Mononuclear cell (primary cell): Measurements from ENCODE around the gene RNPEPL1. TPM values are rescaled to one million over a fixed set of nuclear protein-coding genes. Genes with fewer than 3 reads are reported as not detected.

ENCODE experiments used
- H3K27me3 ChIP-seq: 2 replicates; pipeline ENCODE4 v1.6.0; 2011; ENCODE audit warnings: low read length, control low read depth; ENCODE audit not compliant: insufficient read depth
- H3K4me1 ChIP-seq: 2 replicates; pipeline ENCODE4 v1.5.1; 2011; ENCODE audit warnings: mild to moderate bottlenecking, low read length, control low read depth; ENCODE audit not compliant: insufficient read depth
- H3K4me3 ChIP-seq: 2 replicates; pipeline ENCODE4 v1.5.1; 2011; ENCODE audit warnings: mild to moderate bottlenecking, low read length, moderate library complexity
- H3K9me3 ChIP-seq: 2 replicates; pipeline ENCODE4 v1.5.1; 2011; ENCODE audit warnings: low read depth, mild to moderate bottlenecking, control low read depth, low read length
- total RNA-seq: library from RNA; depleted of rRNA; stranded (reverse); fragments of >200 nt; gene quantifications from one replicate; pipeline ENCODE4 v1.2.3, GENCODE V29; 2012

Gene RNPEPL1
- total RNA-seq, 1 donor = 41.1 TPM

GRCh38 chr2:240576436-240577205 is 8.3 kb downstream of the RNPEPL1 start:
- H3K4me1 ChIP-seq = peaks cover 35% of the 10 kb centered on the region
- no peaks in the 10 kb centered on the region for H3K9me3 ChIP-seq
- H3K4me3 ChIP-seq = no peak overlapping the region
- H3K27me3 ChIP-seq = no peaks in the 10 kb centered on the region

- H3K4me1 ChIP-seq = peaks cover 32% of the 10 kb centered on the region
- no peak overlapping the region for H3K4me3 ChIP-seq
- H3K9me3 ChIP-seq = no peaks in the 10 kb centered on the region
- no peaks in the 10 kb centered on the region for H3K27me3 ChIP-seq
These were observed 9.2 kb downstream of the RNPEPL1 start for GRCh38 chr2:240577281-240578109.

- Histone ChIP-seq H3K27me3 (no peaks in the 10 kb centered on the region), H3K4me3 (no peak overlapping the region), H3K4me1 (peaks cover 34% of the 10 kb centered on the region), H3K9me3 (no peaks in the 10 kb centered on the region)
These were observed 9.8 kb downstream of the RNPEPL1 start for GRCh38 chr2:240578110-240578450.

- peaks cover 38% of the 10 kb centered on the region for H3K4me1 ChIP-seq
- H3K9me3 ChIP-seq = no peaks in the 10 kb centered on the region
- no peaks in the 10 kb centered on the region for H3K27me3 ChIP-seq
- no peak overlapping the region for H3K4me3 ChIP-seq
These were observed 10.2 kb downstream of the RNPEPL1 start for GRCh38 chr2:240578488-240578887.

- H3K4me3 ChIP-seq = no peak overlapping the region
These were observed 10.9 kb downstream of the RNPEPL1 start for GRCh38 chr2:240579071-240579762.

GRCh38 chr2:240579771-240580614 is 11.7 kb downstream of the RNPEPL1 start:
- Histone ChIP-seq H3K9me3 (no peaks in the 10 kb centered on the region), H3K27me3 (no peaks in the 10 kb centered on the region), H3K4me1 (peaks cover 53% of the 10 kb centered on the region), H3K4me3 (no peak overlapping the region)

More at GRCh38 chr2:240579071-240579762, 10.9 kb downstream of the RNPEPL1 start:
- Histone ChIP-seq H3K4me1 (peaks cover 45% of the 10 kb centered on the region), H3K9me3 (no peaks in the 10 kb centered on the region), H3K27me3 (no peaks in the 10 kb centered on the region)

GRCh38 chr2:240581811-240582210 is 13.5 kb downstream of the RNPEPL1 start:
- peaks cover 62% of the 10 kb centered on the region for H3K4me1 ChIP-seq

GRCh38 chr2:240582781-240583180 is 14.5 kb downstream of the RNPEPL1 start:
- no peak overlapping the region for H3K4me3 ChIP-seq
- H3K4me1 ChIP-seq = peaks cover 71% of the 10 kb centered on the region
- H3K27me3 ChIP-seq = no peaks in the 10 kb centered on the region
- no peaks in the 10 kb centered on the region for H3K9me3 ChIP-seq

More at GRCh38 chr2:240581811-240582210, 13.5 kb downstream of the RNPEPL1 start:
- Histone ChIP-seq H3K4me3 (no peak overlapping the region), H3K27me3 (no peaks in the 10 kb centered on the region), H3K9me3 (no peaks in the 10 kb centered on the region)

- Histone ChIP-seq H3K4me1 (peaks cover 72% of the 10 kb centered on the region), H3K27me3 (no peaks in the 10 kb centered on the region), H3K9me3 (no peaks in the 10 kb centered on the region), H3K4me3 (no peak overlapping the region)
These were observed 15.5 kb downstream of the RNPEPL1 start for GRCh38 chr2:240583774-240584173.

GRCh38 chr2:240584486-240585031 is 16.3 kb downstream of the RNPEPL1 start:
- Histone ChIP-seq H3K4me1 (peaks cover 64% of the 10 kb centered on the region), H3K4me3 (no peak overlapping the region), H3K9me3 (no peaks in the 10 kb centered on the region), H3K27me3 (no peaks in the 10 kb centered on the region)

GRCh38 chr2:240585101-240585500 is 16.8 kb downstream of the RNPEPL1 start:
- Histone ChIP-seq H3K9me3 (no peaks in the 10 kb centered on the region), H3K4me1 (peaks cover 59% of the 10 kb centered on the region), H3K27me3 (no peaks in the 10 kb centered on the region), H3K4me3 (peak overlapping the region; percentile 81)

GRCh38 chr2:240585681-240586197 is 17.5 kb downstream of the RNPEPL1 start:
- peak overlapping the region; percentile 81 for H3K4me3 ChIP-seq
- H3K9me3 ChIP-seq = no peaks in the 10 kb centered on the region
- H3K4me1 ChIP-seq = peaks cover 53% of the 10 kb centered on the region
- H3K27me3 ChIP-seq = no peaks in the 10 kb centered on the region

GRCh38 chr2:240586198-240586918 is 18.1 kb downstream of the RNPEPL1 start, which contains the start of gene CAPN10:
Gene CAPN10 (plus strand): TSS chr2:240586734. CDS start chr2:240586912, 178 bp downstream.
- Histone ChIP-seq H3K4me1 (peaks cover 49% of the 10 kb centered on the region), H3K27me3 (no peaks in the 10 kb centered on the region), H3K4me3 (peak within 1 kb of the TSS; percentile 81), H3K9me3 (no peaks in the 10 kb centered on the region)
